H1 (cell line): ENCODE results near the gene ANKDD1A. TPM values are rescaled to one million over a fixed set of nuclear protein-coding genes. Genes with fewer than 3 reads are reported as not detected.
A peak's percentile ranks its signal among the peaks of the same experiment; 100 is the strongest.

Source experiments
- CTCF ChIA-PET: fragments of 300-600 bp; sonication (Branson Sonifier 250); formaldehyde crosslinking; loops from one replicate; lab custom pipeline; 2021; ENCODE audit not compliant: partially characterized antibody; lab: Charles Lee
- POLR2A ChIA-PET: fragments of 300-600 bp; sonication (Branson Sonifier 250); formaldehyde crosslinking; loops from one replicate; lab custom pipeline; 2021; ENCODE audit warnings: inconsistent platforms; ENCODE audit not compliant: partially characterized antibody; lab: Charles Lee
- DNase-seq, 2 experiments: peaks; one replicate each; pipeline versions ENCODE4 v3.0.0 to v3.0.0-alpha.2; 2010 to 2022; ENCODE audit warnings: low spot score in 2 of 2, low read depth in 1 of 2, mixed read lengths in 1 of 2
- FAIRE-seq: peaks from 2 replicates; lab custom pipeline; 2011; peaks lifted over from hg19 to GRCh38; lab: Jason Lieb, UNC
- H2AFZ ChIP-seq: 2 replicates; pipeline ENCODE4 v1.8.1; 2012; ENCODE audit warnings: low read length, inconsistent platforms
- H2AK5ac ChIP-seq: 2 replicates; pipeline ENCODE4 v1.6.1; 2013; ENCODE audit warnings: low read depth, low read length
- H2BK120ac ChIP-seq: replicated peaks from 2 replicates; pipeline ENCODE3; 2013; ENCODE audit warnings: low read depth, low read length, inconsistent platforms
- H2BK12ac ChIP-seq: 2 replicates; pipeline ENCODE4 v1.6.1; 2013; ENCODE audit warnings: low read depth, low read length
- H2BK15ac ChIP-seq: 2 replicates; pipeline ENCODE4 v1.6.1; 2013; ENCODE audit warnings: low read length
- H2BK20ac ChIP-seq: 2 replicates; pipeline ENCODE4 v1.6.1; 2013; ENCODE audit warnings: low read length
- H2BK5ac ChIP-seq: 2 replicates; pipeline ENCODE4 v1.6.1; 2013; ENCODE audit warnings: low read depth, low read length
- H3K14ac ChIP-seq: 2 replicates; pipeline ENCODE4 v1.6.1; 2013; ENCODE audit warnings: inconsistent platforms; ENCODE audit not compliant: insufficient read length
- H3K18ac ChIP-seq: 2 replicates; pipeline ENCODE4 v1.6.1; 2013; ENCODE audit warnings: low read length; ENCODE audit errors: extremely low read depth
- H3K23ac ChIP-seq: 2 replicates; pipeline ENCODE4 v1.6.1; 2013; ENCODE audit warnings: inconsistent platforms; ENCODE audit not compliant: insufficient read length
- H3K23me2 ChIP-seq: 2 replicates; pipeline ENCODE4 v1.6.1; 2013; ENCODE audit warnings: low read depth, low read length
- H3K27ac ChIP-seq: 2 replicates; pipeline ENCODE4 v1.6.1; 2011; ENCODE audit warnings: low read depth, low read length, inconsistent platforms
- H3K27me3 ChIP-seq, 4 experiments: replicated peaks in 1 of 4; 1 replicate in 1 of 4; 2 replicates in 3 of 4; pipeline versions ENCODE4 v1.6.1 to v1.8.1; 2011 to 2013; ENCODE audit warnings: low read length in 3 of 4, mild to moderate bottlenecking in 3 of 4, inconsistent platforms in 2 of 4, mixed read lengths in 2 of 4, moderate library complexity in 1 of 4; ENCODE audit not compliant: control insufficient read depth in 3 of 4, insufficient read depth in 3 of 4; ENCODE audit errors: extremely low read depth in 1 of 4
- H3K36me3 ChIP-seq, 4 experiments: 2 replicates each; pipeline versions ENCODE4 v1.6.1 to v1.8.1; 2011 to 2013; ENCODE audit warnings: mild to moderate bottlenecking in 4 of 4, low read length in 3 of 4, moderate library complexity in 2 of 4, control low read depth in 1 of 4, inconsistent platforms in 1 of 4; ENCODE audit not compliant: insufficient read depth in 4 of 4, control insufficient read depth in 2 of 4
- H3K4ac ChIP-seq: replicated peaks from 2 replicates; pipeline ENCODE3; 2013; ENCODE audit warnings: low read length, low read depth, mixed read lengths, inconsistent platforms; ENCODE audit not compliant: insufficient read length
- H3K4me1 ChIP-seq, 4 experiments: replicated peaks in 1 of 4; 1 replicate in 1 of 4; 2 replicates in 3 of 4; pipeline versions ENCODE4 v1.6.1 to v1.8.1; 2011 to 2013; ENCODE audit warnings: low read length in 3 of 4, inconsistent platforms in 2 of 4, mixed read lengths in 1 of 4; ENCODE audit not compliant: insufficient read depth in 4 of 4, control insufficient read depth in 3 of 4
- H3K4me2 ChIP-seq, 2 experiments: 2 replicates each; pipeline versions ENCODE4 v1.6.1 to v1.8.1; 2011 to 2013; ENCODE audit warnings: low read depth in 2 of 2, low read length in 2 of 2, control low read depth in 1 of 2, inconsistent platforms in 1 of 2, mild to moderate bottlenecking in 1 of 2; ENCODE audit not compliant: insufficient read depth in 1 of 2
- H3K4me3 ChIP-seq, 4 experiments: fragments of 200-600, 300-600 bp in 1 of 4; sonication (generic), shearing (Covaris generic), sonication (Bioruptor Twin) in 1 of 4; 2 replicates each; pipeline versions ENCODE4 v1.5.1 to v1.8.1; 2011 to 2016; ENCODE audit warnings: low read length in 4 of 4, low read depth in 3 of 4, control low read depth in 2 of 4, inconsistent platforms in 2 of 4, mild to moderate bottlenecking in 2 of 4, mixed read lengths in 1 of 4, moderate library complexity in 1 of 4; ENCODE audit not compliant: insufficient read depth in 2 of 4; ENCODE audit errors: extremely low read depth in 1 of 4
- H3K56ac ChIP-seq: replicated peaks from 2 replicates; pipeline ENCODE3; 2013; ENCODE audit warnings: low read depth, mild to moderate bottlenecking, mixed read lengths, low read length, inconsistent platforms; ENCODE audit not compliant: insufficient read length
- H3K79me1 ChIP-seq: 2 replicates; pipeline ENCODE4 v1.6.1; 2013; ENCODE audit warnings: low read depth, low read length, control low read depth
- H3K79me2 ChIP-seq, 2 experiments: 2 replicates each; pipeline versions ENCODE4 v1.6.1 to v1.8.1; 2012 to 2013; ENCODE audit warnings: low read length in 2 of 2, mild to moderate bottlenecking in 2 of 2, inconsistent platforms in 1 of 2; ENCODE audit not compliant: insufficient read depth in 2 of 2, control insufficient read depth in 1 of 2
- H3K9ac ChIP-seq, 4 experiments: replicated peaks in 1 of 4; 1 replicate in 1 of 4; 2 replicates in 3 of 4; pipeline versions ENCODE4 v1.6.1 to v1.8.1; 2011 to 2013; ENCODE audit warnings: low read depth in 3 of 4, low read length in 3 of 4, control low read depth in 2 of 4, mild to moderate bottlenecking in 2 of 4, moderate library complexity in 2 of 4, inconsistent platforms in 1 of 4; ENCODE audit errors: extremely low read depth in 1 of 4
- H3K9me3 ChIP-seq, 2 experiments: 2 replicates each; pipeline versions ENCODE4 v1.6.1 to v1.8.1; 2012 to 2013; ENCODE audit warnings: mild to moderate bottlenecking in 2 of 2, moderate library complexity in 2 of 2, control low read depth in 1 of 2, inconsistent platforms in 1 of 2, low read depth in 1 of 2, low read length in 1 of 2, mixed read lengths in 1 of 2; ENCODE audit not compliant: insufficient read depth in 2 of 2
- H4K20me1 ChIP-seq, 2 experiments: replicated peaks in 1 of 2; 2 replicates each; pipeline versions ENCODE3 to v1.8.1; 2011 to 2013; ENCODE audit warnings: inconsistent platforms in 2 of 2, low read length in 2 of 2, mild to moderate bottlenecking in 1 of 2; ENCODE audit not compliant: insufficient read depth in 2 of 2, control insufficient read depth in 1 of 2
- H4K5ac ChIP-seq: 2 replicates; pipeline ENCODE4 v1.6.1; 2013; ENCODE audit warnings: low read length, low read depth, mixed read lengths, inconsistent platforms; ENCODE audit not compliant: insufficient read length
- H4K8ac ChIP-seq: 2 replicates; pipeline ENCODE4 v1.8.0; 2013; ENCODE audit warnings: mild to moderate bottlenecking, moderate library complexity, low read length, inconsistent platforms; ENCODE audit not compliant: insufficient read depth; ENCODE audit errors: extremely low read depth
- H4K91ac ChIP-seq: replicated peaks from 2 replicates; pipeline ENCODE3; 2013; ENCODE audit warnings: low read length, mixed read lengths, inconsistent platforms; ENCODE audit not compliant: insufficient read length
- CBX8 ChIP-seq: fragments of 300-800, 300-1000 bp; sonication (generic); IDR thresholded peaks from 2 replicates; pipeline ENCODE4 v1.7.1; 2016; ENCODE audit warnings: low read depth, low read length, borderline replicate concordance
- FOSL1 ChIP-seq: IDR thresholded peaks from 2 replicates; pipeline ENCODE4 v1.6.1; 2011; ENCODE audit warnings: mild to moderate bottlenecking, low read depth, low read length, moderate library complexity; ENCODE audit not compliant: insufficient read depth
- HDAC2 ChIP-seq, 2 experiments: fragments of 300-600 bp in 1 of 2; sonication (generic) in 1 of 2; IDR thresholded peaks; 2 replicates each; pipeline ENCODE4 v1.6.1; 2011 to 2012; ENCODE audit warnings: low read depth in 2 of 2, low read length in 2 of 2, mild to moderate bottlenecking in 2 of 2, moderate library complexity in 2 of 2, borderline replicate concordance in 1 of 2, inconsistent platforms in 1 of 2
- HDAC6 ChIP-seq: IDR thresholded peaks from one replicate; pipeline ENCODE4 v1.7.1; 2012; ENCODE audit warnings: low read depth, mild to moderate bottlenecking, inconsistent platforms, low read length, moderate library complexity
- JUND ChIP-seq: IDR thresholded peaks from 2 replicates; pipeline ENCODE4 v1.6.1; 2011; ENCODE audit warnings: mild to moderate bottlenecking, improper control_type of control experiment, low read length
- KDM1A ChIP-seq: fragments of 200-600, 300-600 bp; sonication (generic); IDR thresholded peaks from 2 replicates; pipeline ENCODE4 v1.7.1; 2016; ENCODE audit warnings: mild to moderate bottlenecking, low read length, borderline replicate concordance
- SIRT6 ChIP-seq: IDR thresholded peaks from one replicate; pipeline ENCODE4 v1.7.1; 2012; ENCODE audit warnings: low read length, inconsistent platforms
- SP1 ChIP-seq: IDR thresholded peaks from 2 replicates; pipeline ENCODE4 v1.6.1; 2011; ENCODE audit warnings: low read depth, low read length
- SP2 ChIP-seq: IDR thresholded peaks from 2 replicates; pipeline ENCODE4 v1.6.1; 2012; ENCODE audit warnings: mild to moderate bottlenecking, low read length, inconsistent platforms
- SP4 ChIP-seq: IDR thresholded peaks from 2 replicates; pipeline ENCODE4 v1.6.1; 2012; ENCODE audit warnings: low read length, inconsistent platforms
- TAF1 ChIP-seq: IDR thresholded peaks from 2 replicates; pipeline ENCODE4 v1.6.1; 2011; ENCODE audit warnings: mild to moderate bottlenecking, low read depth, low read length
- YY1 ChIP-seq: IDR thresholded peaks from 2 replicates; pipeline ENCODE4 v1.6.1; 2011; ENCODE audit warnings: low read depth, mild to moderate bottlenecking, low read length
- WGBS, 2 experiments: shearing (Covaris generic) in 1 of 2; methylation state at CpG; one replicate each; pipeline versions ENCODE4 v1.1.6 to v1.1.7; 2013 to 2015; ENCODE audit warnings: low lambda C conversion rate in 2 of 2, mixed read lengths in 2 of 2, inconsistent platforms in 1 of 2, low coverage in 1 of 2, missing lambda C conversion rate in 1 of 2; ENCODE audit not compliant: insufficient replicate concordance in 2 of 2, insufficient coverage in 1 of 2, insufficient read length in 1 of 2; ENCODE audit errors: extremely low coverage in 1 of 2, missing lambda C conversion rate in 1 of 2; 5-methylcytosine and 5-hydroxymethylcytosine counted together
- polyA plus RNA-seq, 7 experiments: library from polyadenylated mRNA; depleted of rRNA in 3 of 7; stranded (reverse) in 5 of 7; unstranded in 2 of 7; fragments of >200 nt in 5 of 7; fragments of 200-250 nt in 2 of 7; gene quantifications; 1 replicate in 5 of 7; 2 replicates in 1 of 7; 4 replicates in 1 of 7; pipeline versions ENCODE4 v1.2.1 to v1.2.3, GENCODE V29; 2011 to 2013; ENCODE audit warnings: missing spikeins in 2 of 7, mixed read lengths in 2 of 7
- total RNA-seq: library from RNA; stranded (reverse); fragmentation: NEBNext Ultra II Directional; extraction: Animal tissue kit (Norgen Biotek cat#: 25700); gene quantifications from 2 replicates; pipeline ENCODE4 v1.2.1, GENCODE V29; 2021

ANKDD1A gene
- total and polyA plus RNA-seq, 2 of the 8 experiments (the other 6 are each of a cell fraction or from before 2014, with no cell fraction given), result 4.1 to 5.0 TPM

DNA sequence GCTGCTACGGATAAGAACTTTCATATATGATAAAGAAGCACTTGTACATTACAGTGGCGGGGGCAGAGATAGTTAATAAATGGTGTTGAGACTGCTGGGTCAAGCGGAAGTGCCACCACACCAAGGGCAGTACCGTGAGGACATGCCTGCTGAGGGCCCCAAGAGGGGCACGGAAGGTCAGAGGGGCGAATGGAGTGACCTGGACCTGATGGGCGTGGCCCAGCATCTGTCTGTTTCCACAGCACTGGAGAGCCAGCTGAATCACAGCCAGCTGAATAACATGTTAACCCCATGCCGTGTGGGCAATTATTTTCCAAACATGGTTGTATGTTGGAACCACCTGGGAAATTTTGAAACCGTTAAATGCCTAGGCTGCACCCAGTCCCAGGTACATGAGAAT is 37.2 kb downstream of the ANKDD1A start:
- Histone ChIP-seq H3K4ac (no peak overlapping the region), H3K36me3 (no peaks in the 10 kb centered on the region), H3K23me2 (no peaks in the 10 kb centered on the region), H3K79me1 (no peaks in the 10 kb centered on the region), H2BK12ac (no peak overlapping the region), H4K8ac (no peak overlapping the region), H3K27me3 (no peaks in the 10 kb centered on the region), H3K9ac (no peak overlapping the region), H3K18ac (no peak overlapping the region), H3K4me1 (no peaks in the 10 kb centered on the region), H3K79me2 (no peaks in the 10 kb centered on the region), H2BK5ac (no peak overlapping the region), H3K23ac (no peak overlapping the region), H4K91ac (no peak overlapping the region), H3K4me3 (no peak overlapping the region), H2AK5ac (no peak overlapping the region), H4K20me1 (peaks cover 0 to 4% of the 10 kb centered on the region in 2 experiments), H2BK15ac (no peak overlapping the region), H3K9me3 (no peaks in the 10 kb centered on the region), H2BK20ac (no peak overlapping the region), H4K5ac (no peak overlapping the region), H3K4me2 (no peak overlapping the region), H2AFZ (no peak overlapping the region), H3K56ac (no peak overlapping the region), H2BK120ac (no peak overlapping the region), H3K14ac (no peak overlapping the region), H3K27ac (no peak overlapping the region)
- CTCF ChIA-PET, result interaction anchor here (0.6 to 1.4 kb wide), 2 partner anchors 87 to 471 kb away, joined by 4 read pairs; no protein-coding TSS in a partner anchor
- POLR2A ChIA-PET, result no interaction called here
- WGBS, 2 experiments, result 91% methylated on average over 9 of the region's 9 CpGs; no CpG with 5 or more reads in 1 of the 2 experiments
- no peak for FAIRE-seq
- DNase-seq, result peak in 1 of 2 experiments; percentile 41
- TF ChIP-seq FOSL1 (no peak), HDAC6 (no peak), SP4 (no peak), JUND (no peak), SP2 (no peak), YY1 (no peak), TAF1 (no peak), SIRT6 (no peak), CBX8 (no peak), HDAC2 (IDR thresholded peaks at IDR 0.05; ENCODE audit: borderline replicate concordance in 1 of 2, low read depth in 2 of 2, low read length in 2 of 2) (no peak), SP1 (no peak), KDM1A (no peak)
